GM12878 (cell line): ENCODE measurements around the gene GHITM. TPM values are rescaled to one million over a fixed set of nuclear protein-coding genes. Genes with fewer than 3 reads are reported as not detected.

Source experiments
- ATAC-seq: fragments of 200-7000 bp; cut with Tn5 transposase; 3 replicates; pipeline ENCODE4 v1.9.1; 2020; ENCODE audit warnings: mild to moderate bottlenecking, moderate library complexity
- BruUV-seq: library from RNA; stranded (reverse); fragments of 400-500 nt; replicated peaks from 2 replicates; lab custom pipeline; 2021; lab: Mats Ljungman, UMichigan
- CTCF ChIA-PET: fragments of 300-600 bp; sonication (Branson Sonifier 250); formaldehyde crosslinking; extraction: SDS; loops from one replicate; lab custom pipeline; 2021; ENCODE audit warnings: inconsistent platforms; lab: Yijun Ruan, JAX
- POLR2A ChIA-PET: fragments of 350-600 bp; formaldehyde crosslinking; extraction: SDS; loops from one replicate; lab custom pipeline; 2021; ENCODE audit warnings: inconsistent platforms; lab: Charles Lee
- RAD21 ChIA-PET: fragments of 300-600 bp; sonication (Branson Sonifier 250); formaldehyde crosslinking; loops from one replicate; lab custom pipeline; 2023; ENCODE audit warnings: antibody characterized with exemption; ENCODE audit not compliant: unreplicated experiment; lab: Charles Lee
- SMC1A ChIA-PET: fragments of 300-600 bp; sonication (Branson Sonifier 250); formaldehyde crosslinking; loops from one replicate; lab custom pipeline; 2023; ENCODE audit not compliant: unreplicated experiment, uncharacterized antibody; lab: Charles Lee
- DNase-seq: peaks from one replicate; pipeline ENCODE4 v3.0.0-alpha.2; 2011; ENCODE audit warnings: low read depth, low spot score
- FAIRE-seq: peaks from 3 replicates; lab custom pipeline; 2011; peaks lifted over from hg19 to GRCh38; lab: Jason Lieb, UNC
- H2AFZ ChIP-seq: 2 replicates; pipeline ENCODE4 v1.6.0; 2011; ENCODE audit warnings: low read depth, low read length, control low read depth; ENCODE audit not compliant: control insufficient read depth
- H3K27ac ChIP-seq: 2 replicates; pipeline ENCODE4 v1.5.1; 2011; ENCODE audit warnings: control low read depth; ENCODE audit not compliant: control insufficient read depth, insufficient read depth
- H3K27me3 ChIP-seq, 2 experiments: replicated peaks in 1 of 2; 2 replicates each; pipeline versions ENCODE4 v1.6.0 to v1.6.1; 2011; ENCODE audit warnings: low read length in 1 of 2; ENCODE audit not compliant: control insufficient read depth in 2 of 2, insufficient read depth in 2 of 2
- H3K36me3 ChIP-seq, 2 experiments: 2 replicates each; pipeline ENCODE4 v1.5.1; 2011; ENCODE audit warnings: low read length in 1 of 2; ENCODE audit not compliant: control insufficient read depth in 2 of 2, insufficient read depth in 2 of 2
- H3K4me1 ChIP-seq: 2 replicates; pipeline ENCODE4 v1.6.1; 2011; ENCODE audit warnings: mild to moderate bottlenecking, low read length, moderate library complexity, mixed read lengths; ENCODE audit not compliant: control insufficient read depth, insufficient read depth
- H3K4me2 ChIP-seq: 2 replicates; pipeline ENCODE4 v1.6.0; 2011; ENCODE audit warnings: control low read depth; ENCODE audit not compliant: control insufficient read depth, insufficient read depth
- H3K4me3 ChIP-seq: fragments of 200-600 bp; sonication (generic); 2 replicates; pipeline ENCODE4 v1.5.1; 2016
- H3K79me2 ChIP-seq: 2 replicates; pipeline ENCODE4 v1.6.0; 2011; ENCODE audit warnings: low read length; ENCODE audit not compliant: control insufficient read depth, insufficient read depth
- H3K9ac ChIP-seq: 2 replicates; pipeline ENCODE4 v1.8.0; 2011; ENCODE audit warnings: low read length, control low read depth, mixed read lengths; ENCODE audit not compliant: control insufficient read depth, insufficient read depth
- H3K9me3 ChIP-seq: replicated peaks from 3 replicates; pipeline ENCODE4 v1.5.1; 2011; ENCODE audit warnings: mild to moderate bottlenecking, low read length; ENCODE audit not compliant: control insufficient read depth, insufficient read depth
- H4K20me1 ChIP-seq: 2 replicates; pipeline ENCODE4 v1.6.0; 2011; ENCODE audit not compliant: control insufficient read depth, insufficient read depth
- ATF7 ChIP-seq: fragments of 450-650 bp; IDR thresholded peaks from 2 replicates; pipeline ENCODE4 v1.6.1; 2016; ENCODE audit warnings: low read depth, mild to moderate bottlenecking
- BHLHE40 ChIP-seq, 2 experiments: fragments of 450-650 bp in 1 of 2; IDR thresholded peaks; 2 replicates each; pipeline ENCODE4 v1.6.1; 2011 to 2017; ENCODE audit warnings: low read depth in 2 of 2, borderline replicate concordance in 1 of 2, improper control_type of control experiment in 1 of 2, low read length in 1 of 2, mild to moderate bottlenecking in 1 of 2
- BMI1 ChIP-seq: fragments of 450-650 bp; IDR thresholded peaks from 2 replicates; pipeline ENCODE4 v1.6.1; 2016; ENCODE audit warnings: mild to moderate bottlenecking, moderate library complexity, borderline replicate concordance
- DPF2 ChIP-seq: fragments of 450-650 bp; IDR thresholded peaks from 2 replicates; pipeline ENCODE4 v1.6.1; 2017; ENCODE audit warnings: mild to moderate bottlenecking
- GATAD2B ChIP-seq: fragments of 450-650 bp; conservative IDR thresholded peaks from 2 replicates; pipeline ENCODE4 v1.6.1; 2017; ENCODE audit warnings: low read depth, mild to moderate bottlenecking, moderate library complexity
- IKZF1 ChIP-seq: fragments of 450-650 bp; conservative IDR thresholded peaks from 2 replicates; pipeline ENCODE4 v1.6.1; 2017; ENCODE audit warnings: antibody characterized with exemption, mild to moderate bottlenecking
- MAX ChIP-seq: IDR thresholded peaks from 2 replicates; pipeline ENCODE4 v1.6.1; 2012; ENCODE audit warnings: low read depth, low read length, improper control_type of control experiment
- PAX5 ChIP-seq: IDR thresholded peaks from 2 replicates; pipeline ENCODE4 v1.6.1; 2011; ENCODE audit warnings: low read depth, low read length, borderline replicate concordance
- PBX3 ChIP-seq: IDR thresholded peaks from 2 replicates; pipeline ENCODE4 v1.6.1; 2011; ENCODE audit warnings: mild to moderate bottlenecking, low read depth, low read length, moderate library complexity; ENCODE audit not compliant: insufficient replicate concordance
- PML ChIP-seq: IDR thresholded peaks from 2 replicates; pipeline ENCODE4 v1.6.1; 2012; ENCODE audit warnings: low read length, inconsistent platforms
- POU2F2 ChIP-seq: IDR thresholded peaks from 3 replicates; pipeline ENCODE4 v1.6.1; 2011; ENCODE audit warnings: low read depth, mild to moderate bottlenecking, low read length, borderline replicate concordance
- SIN3A ChIP-seq: IDR thresholded peaks from 2 replicates; pipeline ENCODE4 v1.6.1; 2012; ENCODE audit warnings: low read depth, low read length, improper control_type of control experiment
- SRF ChIP-seq, 2 experiments: IDR thresholded peaks; 2 replicates each; pipeline ENCODE4 v1.6.1; 2011; ENCODE audit warnings: low read depth in 2 of 2, low read length in 2 of 2, mild to moderate bottlenecking in 1 of 2, moderate library complexity in 1 of 2
- ZNF687 ChIP-seq: fragments of 450-650 bp; IDR thresholded peaks from 2 replicates; pipeline ENCODE4 v1.6.1; 2017; ENCODE audit warnings: mild to moderate bottlenecking, moderate library complexity
- WGBS: methylation state at CpG from one replicate; pipeline ENCODE4 v1.1.6; 2016; ENCODE audit warnings: low lambda C conversion rate; ENCODE audit not compliant: insufficient replicate concordance, insufficient coverage; ENCODE audit errors: missing lambda C conversion rate; 5-methylcytosine and 5-hydroxymethylcytosine counted together
- in situ Hi-C: fragments of 300-500 bp; cut with MboI; formaldehyde crosslinking; loops from 9 replicates; pipeline ENCODE4 v1.14.3; 2018; ENCODE audit warnings: mixed read lengths
- intact Hi-C: fragments of 100-400 bp; cut with micrococcal nuclease; formaldehyde crosslinking; loops from one replicate; pipeline ENCODE4 v1.14.2; 2022; ENCODE audit not compliant: unreplicated experiment
- polyA plus RNA-seq, 11 experiments: library from polyadenylated mRNA; depleted of rRNA in 4 of 11; unstranded in 6 of 11; stranded (reverse) in 5 of 11; fragments of >200 nt; fragmentation: Nextera tagmentation in 4 of 11; fragmentation: Illumina TruSeq in 1 of 11; extraction: Ambion mirVana in 4 of 11; extraction: Trizol in 1 of 11; gene quantifications; 1 replicate in 1 of 11; 2 replicates in 10 of 11; pipeline versions ENCODE4 v1.2.1 to v1.2.3, GENCODE V29; 2011 to 2016; ENCODE audit warnings: inconsistent platforms in 2 of 11, missing spikeins in 2 of 11, low read depth in 1 of 11
- total RNA-seq, 4 experiments: library from RNA; depleted of rRNA in 3 of 4; stranded (reverse); fragments of >200 nt in 3 of 4; fragmentation: Illumina TruSeq in 1 of 4; extraction: Trizol in 1 of 4; gene quantifications; 2 replicates each; pipeline versions ENCODE4 v1.2.1 to v1.2.3, GENCODE V29; 2013 to 2021

Gene GHITM
- total and polyA plus RNA-seq, 10 of the 15 experiments (the other 5 are each of a cell fraction or from before 2014, with no cell fraction given): 120 to 501 (median 209) TPM

- intact Hi-C loops: loop anchor here (10.0 kb wide), 1 partner anchor 1254 kb away; no protein-coding TSS in a partner anchor
Observed at GRCh38 chr10:84179059-84179710, 39.9 kb downstream of the GHITM start.

More at GRCh38 chr10:84179059-84179710, 39.9 kb downstream of the GHITM start:
- in situ Hi-C loops: no loop called here
- FAIRE-seq (peak; percentile 52), DNase-seq (no peak), ATAC-seq (peak; percentile 90)
- H3K27me3 ChIP-seq: no peaks in the 10 kb centered on the region
- BruUV-seq: no TSS peak
- H3K79me2 ChIP-seq: no peaks in the 10 kb centered on the region; the same call in none of the 2 replicates
- no peaks in the 10 kb centered on the region for H4K20me1 ChIP-seq
- H2AFZ ChIP-seq: peak overlapping the region; percentile 6; the same call in 1 of the 2 replicates
- no peaks in the 10 kb centered on the region for H3K36me3 ChIP-seq
- WGBS: 26% methylated on average over 12 of the region's 12 CpGs
- RAD21 ChIA-PET: no interaction called here
- SMC1A ChIA-PET: interaction anchor here (1.5 kb wide), 1 partner anchor 31 kb away, joined by 3 read pairs; no protein-coding TSS in a partner anchor
- CTCF ChIA-PET: interaction anchor here (0.6 to 1.3 kb wide), 2 partner anchors 18 to 26 kb away, joined by 3 to 6 read pairs; no protein-coding TSS in a partner anchor
- TF ChIP-seq BMI1 (peak; percentile 60), SIN3A (no peak), ZNF687 (0 out of 2 replicates have a peak, but pooled peaks have one; percentile 50), DPF2 (0 out of 2 replicates have a peak, but pooled peaks have one; percentile 23), PML (no peak), PAX5 (peak; percentile 87; the same call in 1 of the 2 replicates), GATAD2B (peak; percentile 33; the same call in 1 of the 2 replicates), IKZF1 (peak; percentile 31), MAX (0 out of 2 replicates have a peak, but pooled peaks have one; percentile 40), SRF (IDR thresholded peaks at IDR 0.05; ENCODE audit: low read depth in 2 of 2, low read length in 2 of 2) (no peak), ATF7 (0 out of 2 replicates have a peak, but pooled peaks have one; percentile 18), PBX3 (peak; percentile 53), POU2F2 (peak; percentile 94; the same call in 2 of the 3 replicates), BHLHE40 (IDR thresholded peaks at IDR 0.05; ENCODE audit: borderline replicate concordance in 1 of 2, low read depth in 2 of 2, low read length in 1 of 2) (peak; percentile 96 to 97)
- POLR2A ChIA-PET: no interaction called here
- no peak overlapping the region for H3K27ac ChIP-seq
- H3K4me1 ChIP-seq: peaks cover 26% of the 10 kb centered on the region
- peak overlapping the region; percentile 23; the same call in 1 of the 2 replicates for H3K4me2 ChIP-seq
- H3K4me3 ChIP-seq: no peak overlapping the region
- no peaks in the 10 kb centered on the region for H3K9me3 ChIP-seq
- H3K9ac ChIP-seq: no peak overlapping the region
